ENCODE results near the gene NFATC4. TPM values are rescaled to one million over a fixed set of nuclear protein-coding genes. Genes with fewer than 3 reads are reported as not detected.

Gene NFATC4
- total RNA-seq, 1 donor from 2014 or later, result 37.0 TPM

- no peaks in the 10 kb centered on the region for H3K27me3 ChIP-seq (ENCODE audit: low read depth)
- TF ChIP-seq CTCF (IDR thresholded peaks at IDR 0.05), result no peak
- DNase-seq (no peak), ATAC-seq (no peak)
- H3K9me3 ChIP-seq, result no peaks in the 10 kb centered on the region
- H3K27ac ChIP-seq, result no peak overlapping the region
- H3K36me3 ChIP-seq, result peaks cover 39% of the 10 kb centered on the region
- no peak overlapping the region for H3K4me3 ChIP-seq
- H3K4me1 ChIP-seq, result peaks cover 9% of the 10 kb centered on the region
- intact Hi-C loops (cut with DNase I), result loop anchor here (10.0 kb wide), 1 partner anchor 51 kb away; the partner anchor contains the start of gene NFATC4
These were observed 47.7 kb downstream of the NFATC4 start for GRCh38 chr14:24415421-24416253.

- Histone ChIP-seq H3K4me1 (peaks cover 9% of the 10 kb centered on the region), H3K27ac (no peak overlapping the region), H3K27me3 (ENCODE audit: low read depth) (no peaks in the 10 kb centered on the region), H3K9me3 (no peaks in the 10 kb centered on the region), H3K36me3 (peaks cover 32% of the 10 kb centered on the region), H3K4me3 (no peak overlapping the region)
- intact Hi-C loops (cut with DNase I), result loop anchor here (10.0 kb wide), 1 partner anchor 52 kb away; the partner anchor contains the start of gene NFATC4
- DNase-seq, result no peak
- TF ChIP-seq CTCF (IDR thresholded peaks at IDR 0.05), result no peak
- ATAC-seq, result no peak
These were observed 48.4 kb downstream of the NFATC4 start for GRCh38 chr14:24416254-24416931.

GRCh38 chr14:24416932-24417619 is 49.1 kb downstream of the NFATC4 start:
- Histone ChIP-seq H3K27ac (no peak overlapping the region), H3K36me3 (peaks cover 27% of the 10 kb centered on the region), H3K4me1 (peaks cover 9% of the 10 kb centered on the region), H3K27me3 (ENCODE audit: low read depth) (no peaks in the 10 kb centered on the region), H3K9me3 (no peaks in the 10 kb centered on the region), H3K4me3 (no peak overlapping the region)
- ATAC-seq (no peak), DNase-seq (no peak)
- intact Hi-C loops (cut with DNase I), result loop anchor here (10.0 kb wide), 1 partner anchor 52 kb away; the partner anchor contains the start of gene NFATC4
- TF ChIP-seq CTCF (IDR thresholded peaks at IDR 0.05), result no peak

GRCh38 chr14:24417832-24418491 is 50.0 kb downstream of the NFATC4 start:
- Histone ChIP-seq H3K27ac (no peak overlapping the region), H3K4me1 (peaks cover 16% of the 10 kb centered on the region), H3K9me3 (no peaks in the 10 kb centered on the region), H3K27me3 (ENCODE audit: low read depth) (no peaks in the 10 kb centered on the region), H3K4me3 (no peak overlapping the region), H3K36me3 (peaks cover 23% of the 10 kb centered on the region)
- ATAC-seq (no peak), DNase-seq (no peak)
- no peak for TF ChIP-seq CTCF (IDR thresholded peaks at IDR 0.05)
- intact Hi-C loops (cut with DNase I), result loop anchor here (10.0 kb wide), 1 partner anchor 53 kb away; the partner anchor contains the start of gene NFATC4

GRCh38 chr14:24418492-24418873 is 50.5 kb downstream of the NFATC4 start:
- H3K4me3 ChIP-seq, result no peak overlapping the region
- peaks cover 16% of the 10 kb centered on the region for H3K4me1 ChIP-seq
- H3K27me3 ChIP-seq (ENCODE audit: low read depth), result no peaks in the 10 kb centered on the region
- no peak overlapping the region for H3K27ac ChIP-seq
- H3K9me3 ChIP-seq, result no peaks in the 10 kb centered on the region
- H3K36me3 ChIP-seq, result peaks cover 18% of the 10 kb centered on the region
- no peak for TF ChIP-seq CTCF (IDR thresholded peaks at IDR 0.05)
- no peak for DNase-seq
- ATAC-seq, result peak; percentile 32 to 65
- intact Hi-C loops (cut with DNase I), result loop anchor here (10.0 kb wide), 1 partner anchor 54 kb away; the partner anchor contains the start of gene NFATC4

Measured in lower lobe of right lung (tissue), 2 donors.